Amniotic stem cell (primary cell): Measurements from ENCODE around the gene DYNLT3.

Experiments
- DNase-seq: peaks from one replicate; lab custom pipeline; 2025; lab: John Stamatoyannopoulos, UW

The DYNLT3 gene

DNA sequence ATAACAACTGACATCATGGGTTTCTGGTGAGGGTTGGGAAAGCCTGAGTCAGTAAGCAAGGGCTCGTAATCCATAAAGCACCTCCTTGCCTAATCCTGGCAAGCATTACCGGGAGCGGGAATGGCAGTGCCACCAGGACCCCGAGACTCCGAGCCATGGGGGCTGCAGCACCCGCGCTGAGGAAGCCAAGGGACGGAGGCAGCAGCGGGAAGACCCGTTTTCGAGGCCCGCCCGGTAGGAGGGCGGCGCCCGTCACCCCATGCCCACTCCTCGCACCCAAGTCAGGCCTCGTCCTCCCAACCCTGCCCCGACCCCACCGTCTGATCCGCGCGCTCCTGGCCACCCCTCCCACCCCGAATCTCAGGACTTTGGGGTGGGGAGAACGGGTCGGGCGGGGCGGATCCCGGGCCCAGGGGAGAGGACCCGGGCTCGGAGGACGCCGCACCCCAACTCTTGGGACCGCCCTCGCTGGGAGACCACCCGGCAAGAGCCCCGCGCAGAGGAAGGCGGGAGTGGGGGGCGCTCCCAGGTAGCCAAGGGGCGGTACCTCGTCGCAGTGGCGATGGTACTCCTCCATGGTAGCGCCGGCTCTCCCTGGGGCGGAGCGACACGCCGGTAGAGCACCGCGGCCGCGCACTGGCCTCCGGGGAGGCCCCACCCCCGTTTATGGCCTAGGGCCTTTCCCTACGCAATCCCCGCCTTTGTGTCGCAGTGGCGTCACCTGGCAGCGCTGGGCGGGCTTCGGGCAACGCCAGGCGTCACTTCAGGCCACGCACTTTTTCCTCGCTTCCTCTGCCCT is at the start of gene DYNLT3:
DYNLT3 (minus strand) TSS at position 638 of the 799 bp plus-strand sequence; CDS start at position 577, 61 bp downstream.
- DNase-seq = no peak

GRCh38 chrX:37896511-37896890 is 49.1 kb upstream of the DYNLT3 start:
- DNase-seq = no peak

DNA sequence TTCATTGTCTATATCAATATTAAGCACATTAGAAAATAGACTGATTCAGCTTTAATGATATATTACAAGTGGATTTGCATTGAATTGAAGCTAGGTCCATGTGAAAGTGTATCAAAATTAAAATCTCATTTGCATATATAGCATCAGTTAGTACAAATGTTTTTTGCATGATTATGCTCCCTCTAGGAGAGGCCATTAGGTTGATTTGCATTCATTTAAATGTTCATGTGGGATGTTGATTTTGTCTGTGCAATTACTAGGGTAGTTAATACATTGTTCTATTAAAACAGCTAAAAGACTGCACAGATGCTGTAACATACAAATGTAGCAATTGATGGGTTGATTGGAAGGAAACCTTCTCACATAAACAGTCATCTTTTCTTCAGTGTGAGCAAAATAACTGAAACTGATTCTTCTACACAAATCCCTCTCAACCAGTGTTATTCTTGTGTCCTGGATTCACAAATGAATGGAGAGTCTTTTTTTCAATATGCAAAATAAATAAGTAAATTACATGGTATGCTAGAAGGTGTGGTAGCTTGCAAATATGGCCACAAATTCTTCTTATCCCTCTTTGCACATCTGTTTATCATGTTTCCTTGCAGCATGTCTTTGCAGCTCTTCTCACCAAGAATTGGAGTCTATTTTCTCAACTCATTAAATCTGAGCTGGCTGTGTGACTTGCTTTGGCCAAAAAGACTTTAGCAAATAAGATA is 48.6 kb upstream of the DYNLT3 start:
- no peak for DNase-seq

DNA sequence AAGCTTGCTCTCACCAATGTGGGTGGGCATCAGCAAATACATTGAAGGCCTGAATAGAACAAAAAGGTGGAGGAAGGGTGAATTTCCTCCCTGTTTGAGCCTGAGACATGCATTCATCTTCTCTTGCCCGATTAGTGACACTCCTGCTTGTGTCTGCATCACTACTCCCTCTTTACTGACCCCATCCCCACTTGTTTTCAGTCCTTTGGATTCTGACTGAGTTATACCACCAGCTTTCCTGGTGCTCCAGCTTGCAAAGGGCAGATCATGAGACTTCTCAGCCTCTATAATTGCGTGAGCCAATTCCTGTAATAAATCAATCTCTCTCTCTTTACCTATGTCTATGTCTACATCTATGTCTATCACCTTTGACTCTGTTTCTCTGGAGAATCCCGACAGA is 47.4 kb upstream of the DYNLT3 start:
- DNase-seq = no peak

DNA sequence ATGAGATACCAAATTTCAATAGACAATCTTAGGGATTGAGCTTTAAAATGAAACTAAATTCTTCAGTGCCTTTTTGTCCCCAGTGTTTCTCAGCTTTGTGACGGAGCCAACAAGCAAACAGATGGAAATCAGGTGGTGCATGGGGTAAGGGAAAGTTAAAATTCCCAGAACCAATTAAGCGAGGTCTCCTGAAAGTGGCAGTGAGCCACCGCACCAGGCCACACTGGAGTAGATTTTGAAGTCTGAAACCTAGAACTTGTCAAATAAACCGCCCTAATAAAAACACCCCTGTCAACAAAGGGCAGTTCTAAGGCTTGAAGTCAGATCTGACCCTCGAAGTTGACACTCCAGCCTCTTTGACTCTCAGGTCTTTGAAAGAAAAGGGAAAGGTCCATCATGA is 40.6 kb upstream of the DYNLT3 start:
- no peak for DNase-seq

DNA sequence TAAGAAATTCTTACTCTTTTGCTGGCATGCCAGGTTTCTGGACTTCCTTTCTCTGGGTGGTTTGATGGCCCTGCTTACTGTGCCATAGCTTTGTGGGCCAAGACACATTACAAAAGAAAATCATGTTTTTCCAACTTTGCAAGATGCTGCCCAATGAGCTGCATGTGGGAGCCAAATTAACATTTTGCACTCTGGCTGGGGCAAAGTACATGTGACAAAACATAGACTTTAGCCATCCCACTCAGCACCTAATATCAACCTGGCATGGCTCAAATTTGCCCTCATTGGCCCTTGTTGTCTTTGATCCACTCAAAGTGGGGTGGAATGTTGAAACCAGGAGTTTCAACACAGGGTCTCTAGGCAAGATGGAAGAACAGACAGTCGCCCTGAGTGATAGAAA is 40.0 kb upstream of the DYNLT3 start:
- DNase-seq = no peak

- DNase-seq = no peak
Measured at GRCh38 chrX:37883196-37883595, 35.8 kb upstream of the DYNLT3 start.

DNA sequence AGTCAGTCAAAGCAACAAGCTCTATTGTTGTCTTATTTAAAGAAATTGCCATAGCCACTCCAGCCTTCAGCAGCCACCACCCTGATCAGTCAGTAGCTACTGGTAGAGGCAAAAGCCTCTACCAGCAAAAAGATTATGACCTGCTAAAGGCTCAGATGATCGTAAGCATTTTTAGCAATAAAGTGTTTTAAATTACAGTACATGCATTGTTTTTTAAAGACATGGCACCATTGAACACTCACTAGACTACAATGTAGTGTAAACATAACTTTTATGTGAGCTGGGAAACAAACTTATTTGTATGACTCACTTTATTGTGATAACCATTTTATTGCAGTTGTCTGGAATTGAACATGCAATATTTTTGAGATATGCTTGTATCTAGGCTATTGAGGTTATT is 32.3 kb upstream of the DYNLT3 start:
- DNase-seq = no peak

GRCh38 chrX:37876716-37877115 is 29.3 kb upstream of the DYNLT3 start:
- DNase-seq = no peak

DNA sequence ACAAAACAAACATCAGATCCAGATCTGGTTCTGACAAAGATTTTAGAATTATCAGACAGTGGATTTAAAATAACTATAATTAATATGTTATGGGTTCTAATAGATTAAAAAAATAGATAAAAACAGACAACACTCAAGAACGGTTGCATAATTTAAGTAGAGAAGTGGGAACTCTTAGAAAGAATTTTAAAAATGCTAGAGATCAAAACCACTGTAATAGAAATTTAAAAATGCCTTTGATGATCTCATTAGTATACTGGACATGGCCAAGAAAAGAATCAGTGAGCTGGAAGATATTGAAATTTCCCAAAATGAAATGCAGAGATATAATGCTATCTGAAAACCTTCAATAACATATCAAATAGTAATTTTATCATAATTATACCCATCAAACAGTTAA is 28.3 kb upstream of the DYNLT3 start:
- no peak for DNase-seq

DNA sequence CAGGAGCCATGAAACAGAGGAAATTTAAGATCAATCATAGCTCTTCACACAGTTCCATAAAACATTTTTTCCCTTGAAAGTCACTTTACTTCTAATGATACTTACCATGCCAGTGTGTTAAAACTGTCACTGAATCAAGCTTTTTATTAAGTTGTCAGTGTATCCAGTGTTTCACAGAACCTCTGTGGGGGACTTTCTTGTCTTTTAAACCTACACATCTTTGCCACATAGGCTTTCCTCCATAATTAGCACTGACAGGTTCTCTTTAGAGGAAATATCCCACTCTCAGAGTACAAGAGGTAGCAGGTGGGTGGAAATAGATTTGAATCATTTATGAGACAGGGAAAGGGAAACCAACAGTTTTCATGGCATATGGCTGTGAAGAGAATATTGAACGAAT is 25.8 kb upstream of the DYNLT3 start:
- no peak for DNase-seq

DNA sequence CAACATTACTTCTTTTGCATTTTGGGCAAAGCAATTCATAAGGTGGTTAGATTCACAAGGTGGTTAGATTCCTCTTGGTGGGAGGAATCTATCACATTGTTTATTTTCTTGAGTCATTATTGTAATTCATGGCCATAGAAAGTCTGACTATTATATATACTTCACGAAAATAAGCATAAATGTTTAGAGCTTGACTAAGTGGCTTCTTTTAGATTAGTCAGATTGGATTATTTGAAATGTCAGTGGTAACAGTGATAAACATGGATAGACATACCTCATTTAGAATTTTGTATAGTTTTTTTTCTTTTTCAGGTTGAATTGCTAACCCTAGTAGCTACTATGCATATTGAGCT is 24.9 kb upstream of the DYNLT3 start:
- DNase-seq = no peak

DNA sequence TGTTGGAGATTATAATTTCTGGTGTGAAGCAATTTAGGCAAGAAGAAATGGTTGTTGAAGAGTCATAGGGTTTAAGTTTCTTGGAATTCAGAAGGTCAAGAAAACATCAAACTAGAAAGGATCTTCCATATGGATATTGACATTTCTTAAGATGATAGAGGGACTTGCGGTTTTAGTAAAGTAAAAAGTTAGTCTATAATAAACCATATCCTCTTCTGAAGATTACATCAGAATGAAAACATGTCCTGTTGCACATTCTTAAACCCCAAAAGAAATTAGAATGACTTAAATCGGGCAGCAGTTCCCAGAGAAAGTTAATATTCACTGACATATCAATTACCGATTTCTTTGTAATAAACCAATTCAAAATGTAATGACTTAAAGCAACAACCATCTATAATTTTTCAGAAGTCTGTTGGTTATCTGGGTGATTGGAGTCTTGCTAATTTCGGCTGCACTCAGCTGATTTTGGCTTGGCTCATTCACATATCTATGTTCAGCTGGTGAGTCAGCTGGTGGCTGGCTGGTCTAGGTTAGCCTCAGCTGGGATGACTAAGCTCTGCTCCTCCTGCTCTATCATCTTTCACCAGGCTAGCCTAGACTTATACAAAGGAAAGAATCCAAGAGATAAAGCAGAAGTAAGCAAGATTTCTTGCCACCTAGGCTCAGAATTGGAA is 24.4 kb upstream of the DYNLT3 start:
- peak; percentile 61 for DNase-seq

GRCh38 chrX:37867536-37868153 is 20.3 kb upstream of the DYNLT3 start:
- no peak for DNase-seq

- no peak for DNase-seq
Measured at GRCh38 chrX:37863728-37864127, 16.4 kb upstream of the DYNLT3 start.

DNA sequence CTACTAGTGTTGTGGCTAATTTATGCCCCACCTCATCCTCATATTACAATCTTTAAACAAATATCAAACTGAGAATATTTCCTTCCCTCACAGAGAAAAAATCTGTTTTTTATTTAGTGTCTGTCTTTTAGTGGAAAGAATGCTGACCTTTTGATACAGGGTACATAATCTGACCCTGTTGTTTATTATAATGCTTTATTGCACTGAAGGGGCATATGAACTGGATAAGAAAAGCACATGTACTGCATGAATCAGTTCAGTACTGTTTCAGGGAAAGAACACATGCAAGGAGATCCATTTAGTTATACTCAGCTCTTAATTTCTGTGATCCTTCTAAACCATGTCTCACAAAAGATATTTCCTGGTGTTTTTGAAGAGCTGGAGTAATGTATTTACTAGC is 15.5 kb upstream of the DYNLT3 start:
- no peak for DNase-seq

GRCh38 chrX:37860721-37861120 is 13.3 kb upstream of the DYNLT3 start:
- no peak for DNase-seq

GRCh38 chrX:37854748-37855147 is 7.4 kb upstream of the DYNLT3 start:
- no peak for DNase-seq

DNA sequence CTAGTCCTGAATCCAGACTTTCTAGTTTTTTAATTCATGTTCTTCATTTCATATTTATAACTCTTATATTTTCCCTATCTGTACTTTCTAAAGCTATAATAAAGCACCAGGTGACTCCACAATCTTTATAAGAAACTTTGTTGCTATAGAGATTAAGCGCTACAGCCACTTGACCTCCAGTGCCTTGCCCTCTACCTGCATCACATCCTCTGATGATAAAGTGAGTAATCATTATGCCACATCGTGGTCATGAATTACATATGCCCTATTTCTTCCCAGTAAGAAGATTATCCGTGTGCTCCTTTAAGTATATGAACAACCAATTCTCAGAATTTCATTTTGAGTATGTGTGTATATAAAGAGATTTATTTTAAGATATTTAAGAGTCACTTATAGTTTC is 6.8 kb upstream of the DYNLT3 start:
- DNase-seq = no peak

GRCh38 chrX:37847733-37848197 is 394 bp upstream of the DYNLT3 start:
- DNase-seq = no peak

GRCh38 chrX:37846558-37846933 is 825 bp downstream of the DYNLT3 start:
- no peak for DNase-seq

DNA sequence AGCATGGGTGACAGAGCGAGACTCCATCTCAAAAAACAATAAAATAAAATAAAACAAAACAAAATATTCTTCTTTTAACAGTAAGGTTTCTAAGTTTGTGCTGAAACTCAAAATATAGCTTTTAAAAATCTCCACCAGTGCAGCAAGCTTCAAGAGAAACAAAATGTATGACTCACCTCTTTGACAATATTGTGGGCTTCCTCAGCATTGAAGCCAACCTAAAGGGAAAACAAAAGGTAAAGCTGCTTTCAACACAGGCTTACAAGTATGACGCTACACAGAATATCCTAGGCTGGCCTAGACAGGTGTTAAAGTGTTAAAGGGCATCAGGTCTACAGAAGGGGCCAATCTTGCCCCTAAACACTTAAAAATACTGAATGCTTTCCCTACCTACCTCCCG is 1.2 kb downstream of the DYNLT3 start:
- DNase-seq = no peak

DNA sequence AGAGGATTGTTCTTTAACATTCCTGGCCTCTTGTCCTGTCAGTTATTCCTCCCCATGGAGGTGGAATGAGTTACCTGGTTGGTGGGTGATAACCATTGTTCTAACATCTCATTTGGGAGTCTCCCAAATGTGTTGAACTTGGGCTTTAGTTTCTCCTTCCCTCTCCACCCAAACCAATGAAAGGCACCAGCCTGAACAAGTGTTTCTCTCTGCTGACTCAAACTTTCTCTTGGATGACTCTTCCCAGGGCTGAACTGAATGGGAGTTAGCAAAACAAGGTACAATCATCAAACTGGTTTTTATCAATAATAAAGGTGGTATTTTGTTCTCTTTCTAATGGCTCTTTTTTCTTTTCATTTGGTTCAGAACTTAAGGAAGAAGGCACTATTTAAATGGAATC is 2.7 kb downstream of the DYNLT3 start:
- DNase-seq = no peak
